H9 (cell line): ENCODE results near the gene LSP1. TPM values are rescaled to one million over a fixed set of nuclear protein-coding genes. Genes with fewer than 3 reads are reported as not detected.

Experiments used
- DNase-seq: peaks from one replicate; pipeline ENCODE4 v3.0.0-alpha.2; 2017
- H2AFZ ChIP-seq: one replicate; pipeline ENCODE4 v1.6.1; 2013; ENCODE audit warnings: mild to moderate bottlenecking, low read length, control low read depth, moderate library complexity
- H2AK5ac ChIP-seq: 2 replicates; pipeline ENCODE4 v1.6.1; 2013; ENCODE audit warnings: low read length, control low read depth, mixed read lengths; ENCODE audit not compliant: insufficient read length
- H2BK120ac ChIP-seq: one replicate; pipeline ENCODE4 v1.6.1; 2013; ENCODE audit warnings: low read depth, mild to moderate bottlenecking, low read length, control low read depth, inconsistent platforms; ENCODE audit not compliant: poor library complexity, severe bottlenecking
- H2BK12ac ChIP-seq: 2 replicates; pipeline ENCODE4 v1.6.1; 2013; ENCODE audit warnings: low read length, control low read depth, mixed read lengths, low read depth; ENCODE audit not compliant: insufficient read length
- H2BK15ac ChIP-seq: 2 replicates; pipeline ENCODE4 v1.6.1; 2013; ENCODE audit warnings: low read depth, low read length, control low read depth
- H2BK20ac ChIP-seq: one replicate; pipeline ENCODE4 v1.6.1; 2013; ENCODE audit warnings: low read depth, mild to moderate bottlenecking, low read length, control low read depth, inconsistent platforms; ENCODE audit not compliant: poor library complexity, severe bottlenecking
- H2BK5ac ChIP-seq: 2 replicates; pipeline ENCODE4 v1.6.1; 2013; ENCODE audit warnings: low read length, control low read depth, mixed read lengths; ENCODE audit not compliant: insufficient read length
- H3K14ac ChIP-seq: 2 replicates; pipeline ENCODE4 v1.6.1; 2013; ENCODE audit warnings: low read length, control low read depth; ENCODE audit not compliant: insufficient read depth
- H3K18ac ChIP-seq: 2 replicates; pipeline ENCODE4 v1.6.1; 2013; ENCODE audit warnings: low read depth, mild to moderate bottlenecking, mixed read lengths, low read length, control low read depth; ENCODE audit not compliant: insufficient read length
- H3K23ac ChIP-seq: 2 replicates; pipeline ENCODE4 v1.6.1; 2013; ENCODE audit warnings: low read length, control low read depth, mixed read lengths, low read depth; ENCODE audit not compliant: insufficient read length
- H3K23me2 ChIP-seq: 2 replicates; pipeline ENCODE4 v1.6.1; 2013; ENCODE audit warnings: low read depth, mild to moderate bottlenecking, mixed read lengths, low read length, control low read depth; ENCODE audit not compliant: insufficient read length, poor library complexity, severe bottlenecking
- H3K27ac ChIP-seq: 2 replicates; pipeline ENCODE4 v1.5.1; 2013; ENCODE audit warnings: low read length, control low read depth, mixed read lengths, low read depth; ENCODE audit not compliant: insufficient read length
- H3K27me3 ChIP-seq: 2 replicates; pipeline ENCODE4 v1.6.1; 2013; ENCODE audit warnings: low read length, control low read depth, inconsistent platforms; ENCODE audit not compliant: insufficient read depth
- H3K4ac ChIP-seq: 2 replicates; pipeline ENCODE4 v1.6.1; 2013; ENCODE audit warnings: low read depth, mild to moderate bottlenecking, control low read depth, inconsistent platforms, low read length, moderate library complexity
- H3K4me1 ChIP-seq: 2 replicates; pipeline ENCODE4 v1.6.1; 2013; ENCODE audit warnings: low read length, control low read depth, inconsistent platforms; ENCODE audit not compliant: insufficient read depth
- H3K4me2 ChIP-seq: 2 replicates; pipeline ENCODE4 v1.6.1; 2013; ENCODE audit warnings: low read length, control low read depth, mixed read lengths; ENCODE audit not compliant: insufficient read length, insufficient read depth
- H3K56ac ChIP-seq: 2 replicates; pipeline ENCODE4 v1.6.1; 2013; ENCODE audit warnings: low read depth, mild to moderate bottlenecking, mixed read lengths, low read length, control low read depth; ENCODE audit not compliant: insufficient read length
- H3K79me1 ChIP-seq: 2 replicates; pipeline ENCODE4 v1.6.1; 2013; ENCODE audit warnings: low read depth, mild to moderate bottlenecking, moderate library complexity, low read length, control low read depth, inconsistent platforms; ENCODE audit not compliant: insufficient read depth, poor library complexity, severe bottlenecking
- H3K79me2 ChIP-seq: 2 replicates; pipeline ENCODE4 v1.6.1; 2013; ENCODE audit warnings: low read length, control low read depth, inconsistent platforms; ENCODE audit not compliant: insufficient read depth
- H3K9ac ChIP-seq: 2 replicates; pipeline ENCODE4 v1.6.1; 2013; ENCODE audit warnings: low read length, control low read depth, mixed read lengths; ENCODE audit not compliant: insufficient read length; ENCODE audit errors: extremely low read depth
- H3K9me3 ChIP-seq: one replicate; pipeline ENCODE4 v1.6.1; 2013; ENCODE audit warnings: low read depth, low read length, inconsistent platforms; ENCODE audit not compliant: control insufficient read depth
- H3T11ph ChIP-seq: one replicate; pipeline ENCODE4 v1.6.1; 2013; ENCODE audit warnings: mild to moderate bottlenecking, low read length, control low read depth, inconsistent platforms
- H4K20me1 ChIP-seq: one replicate; pipeline ENCODE4 v1.6.1; 2013; ENCODE audit not compliant: control insufficient read depth, insufficient read length, insufficient read depth
- H4K5ac ChIP-seq: 2 replicates; pipeline ENCODE4 v1.6.1; 2013; ENCODE audit warnings: low read depth, mild to moderate bottlenecking, mixed read lengths, low read length, control low read depth; ENCODE audit not compliant: insufficient read length
- H4K8ac ChIP-seq: replicated peaks from 2 replicates; pipeline ENCODE4 v1.6.1; 2013; ENCODE audit warnings: low read length, control low read depth, mixed read lengths, low read depth; ENCODE audit not compliant: insufficient read length
- H4K91ac ChIP-seq: 2 replicates; pipeline ENCODE4 v1.6.1; 2013; ENCODE audit warnings: low read depth, mild to moderate bottlenecking, moderate library complexity, mixed read lengths, low read length, control low read depth; ENCODE audit not compliant: insufficient read length
- H3K27ac Mint-ChIP-seq, 3 experiments: 2 replicates in 2 of 3; 3 replicates in 1 of 3; pipeline ENCODE4 v1.8.0; 2020 to 2021; ENCODE audit warnings: mixed read lengths in 3 of 3, mild to moderate bottlenecking in 1 of 3, moderate library complexity in 1 of 3
- H3K27me3 Mint-ChIP-seq: 2 replicates; pipeline ENCODE4 v1.8.0; 2021; ENCODE audit warnings: low read depth, mild to moderate bottlenecking, moderate library complexity, mixed read lengths
- H3K36me3 Mint-ChIP-seq, 3 experiments: 2 replicates in 2 of 3; 3 replicates in 1 of 3; pipeline ENCODE4 v1.8.0; 2020 to 2021; ENCODE audit warnings: low read depth in 3 of 3, mixed read lengths in 3 of 3; ENCODE audit not compliant: insufficient read depth in 1 of 3
- H3K4me1 Mint-ChIP-seq, 2 experiments: 2 replicates each; pipeline ENCODE4 v1.8.0; 2020; ENCODE audit warnings: mixed read lengths in 2 of 2
- H3K4me3 Mint-ChIP-seq, 2 experiments: 2 replicates in 1 of 2; 3 replicates in 1 of 2; pipeline ENCODE4 v1.8.0; 2020 to 2021; ENCODE audit warnings: mild to moderate bottlenecking in 2 of 2, mixed read lengths in 2 of 2, moderate library complexity in 1 of 2
- H3K9me3 Mint-ChIP-seq, 2 experiments: 2 replicates in 1 of 2; 3 replicates in 1 of 2; pipeline ENCODE4 v1.8.0; 2020; ENCODE audit warnings: mild to moderate bottlenecking in 2 of 2, mixed read lengths in 2 of 2, moderate library complexity in 1 of 2
- CTCF ChIP-seq: fragments of 200-600 bp; sonication (generic); conservative IDR thresholded peaks from 3 replicates; pipeline ENCODE4 v1.8.0; 2021; ENCODE audit warnings: antibody characterized with exemption, mild to moderate bottlenecking
- WGBS: extraction: QIAGEN DNeasy Blood & Tissue Kit; methylation state at CpG from one replicate; pipeline ENCODE4 v1.1.7; 2013; ENCODE audit warnings: missing lambda C conversion rate, low lambda C conversion rate, mixed read lengths; ENCODE audit not compliant: insufficient read length; ENCODE audit errors: extremely low coverage; 5-methylcytosine and 5-hydroxymethylcytosine counted together
- total RNA-seq: library from RNA; stranded (reverse); gene quantifications from 2 replicates; pipeline ENCODE4 v1.2.1, GENCODE V29; 2021

The LSP1 gene
- total RNA-seq, 1 experiment from 2014 or later = not detected

DNA sequence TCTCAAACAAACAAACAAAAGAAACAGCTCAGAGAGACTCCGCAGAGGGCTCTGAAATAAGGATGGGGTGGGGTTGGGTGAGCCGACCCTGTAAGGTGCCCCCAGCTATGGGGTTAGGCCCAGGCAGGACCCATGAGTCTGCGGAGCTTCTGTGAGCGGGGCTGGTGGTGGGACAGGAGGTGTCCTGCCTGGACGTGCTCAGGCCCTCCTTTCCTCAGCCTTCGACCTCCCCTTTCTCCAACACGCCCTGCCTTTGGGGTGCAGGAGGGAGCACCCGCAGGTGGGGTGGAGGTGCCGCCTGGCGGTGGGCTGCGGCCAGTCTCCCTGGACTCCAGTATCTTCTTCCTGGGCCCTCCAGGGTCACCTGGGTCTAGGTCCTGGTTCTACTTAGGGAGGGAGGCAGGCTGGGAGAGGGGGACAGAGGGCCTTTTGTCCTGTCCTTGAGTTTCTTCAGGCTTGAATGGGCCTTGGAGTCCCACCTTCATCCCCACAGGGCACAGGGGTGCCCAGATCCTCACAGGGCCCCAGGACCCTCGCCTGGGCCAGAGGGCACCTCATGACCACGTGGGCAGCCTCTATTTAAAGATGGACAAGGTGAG lies 26.6 kb downstream of the LSP1 start:
- no peak overlapping the region; a peak in 1 of 7 replicates for H3K27ac Mint-ChIP-seq
- no peaks in the 10 kb centered on the region for H3K79me2 ChIP-seq
- DNase-seq = no peak
- H3K4me2 ChIP-seq = no peak overlapping the region
- H3K14ac ChIP-seq = no peak overlapping the region
- H3K56ac ChIP-seq = no peak overlapping the region
- no peak overlapping the region for H2BK15ac ChIP-seq
- H2AFZ ChIP-seq = no peak overlapping the region
- no peaks in the 10 kb centered on the region for H3K9me3 Mint-ChIP-seq
- H2BK5ac ChIP-seq = no peak overlapping the region
- H3K9ac ChIP-seq = no peak overlapping the region
- H3K4ac ChIP-seq = no peak overlapping the region
- no peak overlapping the region for H3K18ac ChIP-seq
- H3K36me3 Mint-ChIP-seq = no peaks in the 10 kb centered on the region
- H4K20me1 ChIP-seq = no peaks in the 10 kb centered on the region
- no peak overlapping the region for H3K4me3 Mint-ChIP-seq
- H4K91ac ChIP-seq = no peak overlapping the region
- H3K27me3 Mint-ChIP-seq = peaks cover 2% of the 10 kb centered on the region; the same call in 1 of the 2 replicates
- no peaks in the 10 kb centered on the region for H3K23me2 ChIP-seq
- no peak overlapping the region for H2BK20ac ChIP-seq
- H4K8ac ChIP-seq = no peak overlapping the region
- H3K79me1 ChIP-seq = no peaks in the 10 kb centered on the region
- no peaks in the 10 kb centered on the region for H3K9me3 ChIP-seq
- peaks cover 2 to 7% of the 10 kb centered on the region in 2 experiments; a peak in 1 of 4 replicates for H3K4me1 Mint-ChIP-seq
- no peak overlapping the region for H2BK120ac ChIP-seq
- no peak for TF ChIP-seq CTCF
- no peak overlapping the region for H3T11ph ChIP-seq
- no peaks in the 10 kb centered on the region for H3K27me3 ChIP-seq
- WGBS = no CpG with 5 or more reads among the region's 13 CpGs
- H3K23ac ChIP-seq = no peak overlapping the region
- H4K5ac ChIP-seq = no peak overlapping the region
- H3K27ac ChIP-seq = no peak overlapping the region
- H2AK5ac ChIP-seq = no peak overlapping the region
- no peaks in the 10 kb centered on the region for H3K4me1 ChIP-seq
- no peak overlapping the region for H2BK12ac ChIP-seq
